ENCODE results near the gene NCKAP5L. TPM values are rescaled to one million over a fixed set of nuclear protein-coding genes. Genes with fewer than 3 reads are reported as not detected.

The NCKAP5L gene, protein sequence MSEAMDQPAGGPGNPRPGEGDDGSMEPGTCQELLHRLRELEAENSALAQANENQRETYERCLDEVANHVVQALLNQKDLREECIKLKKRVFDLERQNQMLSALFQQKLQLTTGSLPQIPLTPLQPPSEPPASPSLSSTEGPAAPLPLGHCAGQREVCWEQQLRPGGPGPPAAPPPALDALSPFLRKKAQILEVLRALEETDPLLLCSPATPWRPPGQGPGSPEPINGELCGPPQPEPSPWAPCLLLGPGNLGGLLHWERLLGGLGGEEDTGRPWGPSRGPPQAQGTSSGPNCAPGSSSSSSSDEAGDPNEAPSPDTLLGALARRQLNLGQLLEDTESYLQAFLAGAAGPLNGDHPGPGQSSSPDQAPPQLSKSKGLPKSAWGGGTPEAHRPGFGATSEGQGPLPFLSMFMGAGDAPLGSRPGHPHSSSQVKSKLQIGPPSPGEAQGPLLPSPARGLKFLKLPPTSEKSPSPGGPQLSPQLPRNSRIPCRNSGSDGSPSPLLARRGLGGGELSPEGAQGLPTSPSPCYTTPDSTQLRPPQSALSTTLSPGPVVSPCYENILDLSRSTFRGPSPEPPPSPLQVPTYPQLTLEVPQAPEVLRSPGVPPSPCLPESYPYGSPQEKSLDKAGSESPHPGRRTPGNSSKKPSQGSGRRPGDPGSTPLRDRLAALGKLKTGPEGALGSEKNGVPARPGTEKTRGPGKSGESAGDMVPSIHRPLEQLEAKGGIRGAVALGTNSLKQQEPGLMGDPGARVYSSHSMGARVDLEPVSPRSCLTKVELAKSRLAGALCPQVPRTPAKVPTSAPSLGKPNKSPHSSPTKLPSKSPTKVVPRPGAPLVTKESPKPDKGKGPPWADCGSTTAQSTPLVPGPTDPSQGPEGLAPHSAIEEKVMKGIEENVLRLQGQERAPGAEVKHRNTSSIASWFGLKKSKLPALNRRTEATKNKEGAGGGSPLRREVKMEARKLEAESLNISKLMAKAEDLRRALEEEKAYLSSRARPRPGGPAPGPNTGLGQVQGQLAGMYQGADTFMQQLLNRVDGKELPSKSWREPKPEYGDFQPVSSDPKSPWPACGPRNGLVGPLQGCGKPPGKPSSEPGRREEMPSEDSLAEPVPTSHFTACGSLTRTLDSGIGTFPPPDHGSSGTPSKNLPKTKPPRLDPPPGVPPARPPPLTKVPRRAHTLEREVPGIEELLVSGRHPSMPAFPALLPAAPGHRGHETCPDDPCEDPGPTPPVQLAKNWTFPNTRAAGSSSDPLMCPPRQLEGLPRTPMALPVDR (N-terminal part only)
- 3.9 to 5.8 TPM (median 4.4 TPM) in 3 replicates for polyA plus RNA-seq
- 1.3 TPM for polyA plus RNA-seq (2011; ENCODE audit: low read depth)
- 2.8 and 5.9 TPM in 2 replicates for polyA plus RNA-seq (2011; cell fraction: cytosol; rRNA removed)
- 15.7 and 20.3 TPM in 2 replicates for polyA plus RNA-seq (2011; cell fraction: nucleus; rRNA removed)
- polyA plus RNA-seq (2012; ENCODE audit: low replicate concordance), result 3.0 and 12.3 TPM in 2 replicates
- 10.1 to 14.4 TPM (median 10.7 TPM) in 3 replicates for polyA minus RNA-seq
- polyA minus RNA-seq (2011; cell fraction: cytosol; rRNA and poly(A)+ RNA removed), result 16.5 TPM
- 21.9 and 22.6 TPM in 2 replicates for polyA minus RNA-seq (2011; cell fraction: nucleus; rRNA and poly(A)+ RNA removed)

DNA sequence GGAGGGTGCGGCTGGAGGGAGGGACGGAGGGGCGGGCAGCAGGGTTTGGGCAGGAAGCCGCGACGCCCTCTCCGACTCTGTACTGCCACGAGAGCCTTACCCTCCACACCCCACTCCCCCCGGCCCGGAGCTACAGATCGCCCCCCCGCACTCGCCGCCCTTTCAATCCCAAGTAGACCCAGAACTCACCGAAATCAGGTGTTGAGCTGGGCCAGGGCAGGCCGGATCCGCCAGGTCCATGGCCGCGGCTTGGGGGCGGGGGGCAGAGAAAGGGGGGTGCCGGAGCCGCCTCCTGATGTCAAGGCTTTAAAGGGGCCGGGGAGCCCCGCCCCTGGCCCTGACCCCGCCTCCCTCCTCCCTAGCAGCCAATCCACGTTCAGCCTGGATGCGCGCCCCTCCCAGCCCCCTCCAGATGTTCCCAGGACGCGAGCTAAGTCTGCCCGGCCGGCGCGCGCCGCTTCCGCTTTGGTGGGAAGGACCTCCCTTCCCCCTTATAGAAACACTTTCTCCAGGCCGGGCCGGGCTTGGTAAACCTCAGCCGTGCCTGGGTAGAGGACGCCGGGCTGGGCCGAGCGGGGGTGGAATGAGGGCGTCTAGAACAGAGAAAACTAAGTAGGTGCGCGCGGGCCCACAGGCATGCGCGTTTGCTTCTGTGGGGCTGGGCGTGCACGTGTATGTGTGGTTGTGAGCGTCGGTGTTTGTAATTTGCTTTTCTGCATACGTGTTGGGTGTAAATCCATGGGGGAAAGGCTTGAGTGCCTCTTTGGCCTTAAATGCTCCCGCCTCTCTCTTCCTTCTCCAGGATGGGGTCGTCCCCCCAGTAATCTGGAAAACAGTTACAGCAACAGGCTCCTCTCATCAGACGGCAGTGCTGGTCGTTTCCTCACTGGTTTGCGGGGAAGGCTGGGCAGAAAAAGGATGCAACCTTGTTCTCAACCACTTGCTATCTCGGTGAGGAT lies at the start of gene NCKAP5L:
NCKAP5L (minus strand) TSS at position 281 of the 959 bp plus-strand sequence. CDS start 24,369 bp downstream, outside the sequence.
- H3K27ac ChIP-seq (ENCODE audit: control insufficient read depth, insufficient read depth, low read length), result peak within 1 kb of the TSS; percentile 65
- peaks cover 11% of the 10 kb centered on the region for H3K9me1 ChIP-seq (ENCODE audit: control insufficient read depth, extremely low read depth, insufficient read depth, low read length)
- no peaks in the 10 kb centered on the region for H3K36me3 ChIP-seq (ENCODE audit: control insufficient read depth in 2 of 2, extremely low read depth in 1 of 2, insufficient read depth in 2 of 2, low read length in 2 of 2)
- TF ChIP-seq EZH2 (IDR thresholded peaks at IDR 0.05; ENCODE audit: low read length), result no peak
- TF ChIP-seq, protein P1, sequence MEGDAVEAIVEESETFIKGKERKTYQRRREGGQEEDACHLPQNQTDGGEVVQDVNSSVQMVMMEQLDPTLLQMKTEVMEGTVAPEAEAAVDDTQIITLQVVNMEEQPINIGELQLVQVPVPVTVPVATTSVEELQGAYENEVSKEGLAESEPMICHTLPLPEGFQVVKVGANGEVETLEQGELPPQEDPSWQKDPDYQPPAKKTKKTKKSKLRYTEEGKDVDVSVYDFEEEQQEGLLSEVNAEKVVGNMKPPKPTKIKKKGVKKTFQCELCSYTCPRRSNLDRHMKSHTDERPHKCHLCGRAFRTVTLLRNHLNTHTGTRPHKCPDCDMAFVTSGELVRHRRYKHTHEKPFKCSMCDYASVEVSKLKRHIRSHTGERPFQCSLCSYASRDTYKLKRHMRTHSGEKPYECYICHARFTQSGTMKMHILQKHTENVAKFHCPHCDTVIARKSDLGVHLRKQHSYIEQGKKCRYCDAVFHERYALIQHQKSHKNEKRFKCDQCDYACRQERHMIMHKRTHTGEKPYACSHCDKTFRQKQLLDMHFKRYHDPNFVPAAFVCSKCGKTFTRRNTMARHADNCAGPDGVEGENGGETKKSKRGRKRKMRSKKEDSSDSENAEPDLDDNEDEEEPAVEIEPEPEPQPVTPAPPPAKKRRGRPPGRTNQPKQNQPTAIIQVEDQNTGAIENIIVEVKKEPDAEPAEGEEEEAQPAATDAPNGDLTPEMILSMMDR (optimal IDR thresholded peaks at IDR 0.05 in 1 of 3, IDR thresholded peaks at IDR 0.05 in 1 of 3, conservative IDR thresholded peaks at IDR 0.05 in 1 of 3; ENCODE audit: extremely low read depth in 1 of 3, insufficient read depth in 2 of 3, low read length in 3 of 3), result no peak
- peaks cover 8% of the 10 kb centered on the region for H4K20me1 ChIP-seq (ENCODE audit: control insufficient read depth, extremely low read depth, insufficient read depth, low read length)
- FAIRE-seq (peak; percentile 77), DNase-seq (ENCODE audit: low read depth, low spot score) (peak; percentile 78)
- H3K9ac ChIP-seq (ENCODE audit: control insufficient read depth, extremely low read depth, insufficient read depth, low read length), result peak within 1 kb of the TSS; percentile 83
- dilution Hi-C loops (cut with MboI; ENCODE audit: extremely low pct_ligation_motif_present, low sequenced_read_pairs), result no loop called here
- peak within 1 kb of the TSS; percentile 85 to 93 (median 85) for H3K4me3 ChIP-seq (ENCODE audit: control insufficient read depth in 2 of 3, extremely low read depth in 1 of 3, insufficient read depth in 2 of 3, low read depth in 1 of 3, low read length in 3 of 3)
- peaks cover 32% of the 10 kb centered on the region for H3K79me2 ChIP-seq (ENCODE audit: control insufficient read depth, insufficient read depth, low read length)
- H2AFZ ChIP-seq (ENCODE audit: control insufficient read depth, low read length), result peak within 1 kb of the TSS; percentile 85
- no peaks in the 10 kb centered on the region for H3K9me3 ChIP-seq (ENCODE audit: control insufficient read depth, low read depth, low read length)
- H3K4me1 ChIP-seq (ENCODE audit: control insufficient read depth, extremely low read depth, insufficient read depth, low read length), result peaks cover 48% of the 10 kb centered on the region
- no peaks in the 10 kb centered on the region for H3K27me3 ChIP-seq (ENCODE audit: control insufficient read depth, extremely low read depth, insufficient read depth, low read length)
- peak within 1 kb of the TSS; percentile 99 for H3K4me2 ChIP-seq (ENCODE audit: control insufficient read depth, extremely low read depth, insufficient read depth, low read depth, low read length)
